A673 (cell line): Measurements from ENCODE around the gene SNTA1. TPM values are rescaled to one million over a fixed set of nuclear protein-coding genes. Genes with fewer than 3 reads are reported as not detected.

ENCODE experiments used
- BruUV-seq: library from RNA; stranded (reverse); fragments of 400-500 nt; replicated peaks from 2 replicates; lab custom pipeline; 2021; lab: Mats Ljungman, UMichigan
- CTCF ChIA-PET: fragments of 300-600 bp; sonication (Branson Sonifier 250); formaldehyde crosslinking; loops from one replicate; lab custom pipeline; 2022; ENCODE audit warnings: antibody characterized with exemption; lab: Charles Lee
- POLR2A ChIA-PET: fragments of 300-600 bp; sonication (Branson Sonifier 250); formaldehyde crosslinking; loops from one replicate; lab custom pipeline; 2022; ENCODE audit warnings: antibody characterized with exemption; ENCODE audit not compliant: low non-redundant PET; lab: Charles Lee
- DNase-seq: peaks from one replicate; pipeline ENCODE4 v3.0.0-alpha.2; 2015; ENCODE audit warnings: low spot score
- H3K27ac ChIP-seq: fragments of 200-600 bp; sonication (generic); 2 replicates; pipeline ENCODE4 v1.5.1; 2016; ENCODE audit warnings: mixed run types, low read depth, mild to moderate bottlenecking, mixed read lengths, antibody characterized with exemption, low read length; ENCODE audit not compliant: poor library complexity, severe bottlenecking
- H3K27me3 ChIP-seq: fragments of 200-600 bp; sonication (generic); replicated peaks from 2 replicates; pipeline ENCODE4 v1.6.1; 2017; ENCODE audit warnings: mixed run types, low read depth, mild to moderate bottlenecking, mixed read lengths, antibody characterized with exemption, low read length; ENCODE audit not compliant: insufficient read depth, poor library complexity
- H3K36me3 ChIP-seq: fragments of 200-600 bp; sonication (generic); 2 replicates; pipeline ENCODE4 v1.6.1; 2016; ENCODE audit warnings: mixed run types, mild to moderate bottlenecking, mixed read lengths, antibody characterized with exemption, low read length; ENCODE audit not compliant: insufficient read depth, poor library complexity, severe bottlenecking
- H3K4me1 ChIP-seq: fragments of 200-600 bp; sonication (generic); 2 replicates; pipeline ENCODE4 v1.6.1; 2017; ENCODE audit warnings: mixed run types, mild to moderate bottlenecking, mixed read lengths, antibody characterized with exemption, low read length; ENCODE audit not compliant: insufficient read depth, poor library complexity, severe bottlenecking
- H3K4me3 ChIP-seq: fragments of 200-600 bp; sonication (generic); 2 replicates; pipeline ENCODE4 v1.5.1; 2016; ENCODE audit warnings: low read depth, mixed run types, mild to moderate bottlenecking, mixed read lengths, low read length; ENCODE audit not compliant: poor library complexity, severe bottlenecking
- H3K9me3 ChIP-seq: fragments of 200-600 bp; sonication (generic); 2 replicates; pipeline ENCODE4 v1.6.1; 2016; ENCODE audit warnings: mixed run types, low read depth, mild to moderate bottlenecking, mixed read lengths, antibody characterized with exemption, low read length; ENCODE audit not compliant: poor library complexity, severe bottlenecking
- EZH2 ChIP-seq: fragments of 200-600 bp; sonication (generic); IDR thresholded peaks from 2 replicates; pipeline ENCODE4 v1.6.1; 2017; ENCODE audit warnings: borderline replicate concordance, low read depth, mild to moderate bottlenecking, mixed read lengths, antibody characterized with exemption, low read length; ENCODE audit not compliant: poor library complexity, severe bottlenecking
- intact Hi-C: fragments of 100-400 bp; cut with micrococcal nuclease; formaldehyde crosslinking; loops from one replicate; pipeline ENCODE4 v1.10.0; 2022; ENCODE audit not compliant: unreplicated experiment
- total RNA-seq: library from RNA; stranded (reverse); gene quantifications from 2 replicates; pipeline ENCODE4 v1.2.3, GENCODE V29; 2021
- TF ChIP-seq, protein P1 (sequence below): fragments of 300-800, 200-600 bp; sonication (generic); conservative IDR thresholded peaks from 2 replicates; pipeline ENCODE4 v1.5.1; 2017; ENCODE audit warnings: low read depth, mild to moderate bottlenecking, antibody characterized with exemption, low read length, moderate library complexity, mixed read lengths

SNTA1 gene
- total RNA-seq, 1 experiment from 2014 or later, result 4.4 TPM

DNA sequence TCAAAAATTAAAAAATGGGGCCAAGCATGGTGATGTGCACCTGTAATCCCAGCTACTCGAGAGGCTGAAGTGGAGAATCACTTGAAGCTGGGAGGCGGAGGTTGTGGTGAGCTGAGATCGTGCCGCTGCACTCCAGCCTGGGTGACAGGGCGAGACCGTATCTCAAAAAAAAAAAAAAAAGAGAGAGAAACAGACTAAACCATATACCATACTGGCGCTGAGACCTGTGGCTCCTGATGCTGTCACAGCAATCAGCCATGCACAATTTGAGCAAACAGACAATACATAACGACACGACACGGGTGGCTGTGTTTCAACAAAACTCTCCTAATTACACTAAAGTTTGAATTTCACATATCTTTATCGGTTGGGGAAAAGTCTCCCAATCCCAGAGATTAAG lies 31.4 kb upstream of the SNTA1 start:
- no peak overlapping the region for H3K27ac ChIP-seq
- no peak overlapping the region for H3K4me3 ChIP-seq
- no peaks in the 10 kb centered on the region for H3K9me3 ChIP-seq
- intact Hi-C loops, result no loop called here
- TF ChIP-seq, protein P1, sequence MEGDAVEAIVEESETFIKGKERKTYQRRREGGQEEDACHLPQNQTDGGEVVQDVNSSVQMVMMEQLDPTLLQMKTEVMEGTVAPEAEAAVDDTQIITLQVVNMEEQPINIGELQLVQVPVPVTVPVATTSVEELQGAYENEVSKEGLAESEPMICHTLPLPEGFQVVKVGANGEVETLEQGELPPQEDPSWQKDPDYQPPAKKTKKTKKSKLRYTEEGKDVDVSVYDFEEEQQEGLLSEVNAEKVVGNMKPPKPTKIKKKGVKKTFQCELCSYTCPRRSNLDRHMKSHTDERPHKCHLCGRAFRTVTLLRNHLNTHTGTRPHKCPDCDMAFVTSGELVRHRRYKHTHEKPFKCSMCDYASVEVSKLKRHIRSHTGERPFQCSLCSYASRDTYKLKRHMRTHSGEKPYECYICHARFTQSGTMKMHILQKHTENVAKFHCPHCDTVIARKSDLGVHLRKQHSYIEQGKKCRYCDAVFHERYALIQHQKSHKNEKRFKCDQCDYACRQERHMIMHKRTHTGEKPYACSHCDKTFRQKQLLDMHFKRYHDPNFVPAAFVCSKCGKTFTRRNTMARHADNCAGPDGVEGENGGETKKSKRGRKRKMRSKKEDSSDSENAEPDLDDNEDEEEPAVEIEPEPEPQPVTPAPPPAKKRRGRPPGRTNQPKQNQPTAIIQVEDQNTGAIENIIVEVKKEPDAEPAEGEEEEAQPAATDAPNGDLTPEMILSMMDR, result no peak
- TF ChIP-seq EZH2, result no peak
- ChIA-PET CTCF (interaction anchor here (0.6 kb wide), 1 partner anchor 21 kb away, joined by 4 read pairs; no protein-coding TSS in a partner anchor), POLR2A (no interaction called here)
- no peaks in the 10 kb centered on the region for H3K27me3 ChIP-seq
- no peak for DNase-seq
- no peaks in the 10 kb centered on the region for H3K4me1 ChIP-seq
- BruUV-seq, result no TSS peak
- H3K36me3 ChIP-seq, result no peaks in the 10 kb centered on the region

DNA sequence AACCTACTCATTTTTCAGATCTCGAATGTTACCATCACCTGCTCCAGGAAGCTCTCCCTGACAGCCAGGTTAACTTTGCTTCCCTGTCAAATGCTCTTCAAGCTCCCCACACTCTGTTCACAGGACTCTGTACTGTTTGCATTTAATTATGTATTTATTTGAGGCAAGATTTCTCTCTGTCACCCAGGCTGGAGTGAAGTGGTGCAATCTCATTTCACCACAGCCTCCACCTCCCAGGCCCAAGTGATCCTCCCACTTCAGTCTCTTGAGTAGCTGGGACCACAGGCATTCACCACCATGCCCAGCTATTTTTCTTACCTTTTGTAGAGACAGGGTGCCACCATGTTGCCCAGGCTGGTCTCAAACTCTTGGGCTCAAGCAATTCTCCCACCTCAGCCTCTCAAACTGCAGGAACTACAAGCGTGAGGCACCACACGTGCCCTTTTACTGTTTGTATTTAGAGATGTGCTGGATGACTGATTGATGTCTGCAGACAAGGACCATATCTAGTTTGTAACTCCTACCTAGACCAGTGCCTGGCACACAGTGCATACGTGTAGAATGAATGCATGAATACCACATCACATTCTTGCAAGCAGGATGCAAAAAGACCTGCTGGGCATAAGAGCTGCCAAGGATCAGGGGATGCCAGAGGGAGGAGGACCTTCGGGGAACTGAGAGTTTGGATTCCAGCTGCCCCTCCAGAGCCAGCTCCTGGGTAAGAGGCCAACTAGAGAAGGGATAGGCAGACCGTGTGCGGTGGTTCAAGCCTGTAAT lies 30.7 kb upstream of the SNTA1 start:
- CTCF ChIA-PET, result interaction anchor here (0.5 to 0.6 kb wide), 2 partner anchors 20 to 208 kb away, joined by 3 to 4 read pairs; no protein-coding TSS in a partner anchor
- Histone ChIP-seq H3K27me3 (no peaks in the 10 kb centered on the region), H3K27ac (no peak overlapping the region), H3K4me1 (no peaks in the 10 kb centered on the region), H3K36me3 (no peaks in the 10 kb centered on the region), H3K4me3 (no peak overlapping the region), H3K9me3 (no peaks in the 10 kb centered on the region)
- no TSS peak for BruUV-seq
- no peak for DNase-seq
- POLR2A ChIA-PET, result no interaction called here
- no peak for TF ChIP-seq EZH2
- TF ChIP-seq, protein P1, result no peak
- intact Hi-C loops, result no loop called here

DNA sequence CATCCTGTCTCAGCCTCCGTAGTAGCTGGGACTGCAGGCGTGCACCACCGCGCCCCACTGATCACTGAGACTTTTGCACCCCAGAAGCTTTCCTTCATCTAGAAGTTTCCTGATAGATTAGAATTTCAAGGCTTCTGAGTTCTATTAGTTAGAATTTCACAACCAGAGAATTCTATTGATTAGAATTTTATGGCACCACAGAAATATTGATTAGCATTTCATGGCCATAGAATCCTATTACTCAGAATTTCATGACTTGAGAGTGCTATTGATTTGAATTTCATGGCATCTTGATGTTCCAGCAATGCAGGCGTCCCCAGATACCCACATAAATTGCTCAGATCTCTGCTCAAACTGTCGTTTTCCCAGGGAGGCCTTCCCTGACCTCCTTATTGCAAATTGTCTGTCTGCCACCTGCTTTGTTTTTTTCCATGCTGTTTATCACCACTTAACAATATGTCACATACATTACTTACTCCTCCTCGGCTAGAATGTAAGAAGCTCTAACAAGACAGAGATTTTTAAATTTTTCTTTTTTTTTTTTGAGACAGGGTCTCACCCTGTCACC lies 29.4 kb upstream of the SNTA1 start:
- POLR2A ChIA-PET, result no interaction called here

More for the DNA sequence above, 29.4 kb upstream of the SNTA1 start:
- CTCF ChIA-PET, result no interaction called here
- H3K36me3 ChIP-seq, result no peaks in the 10 kb centered on the region
- intact Hi-C loops, result no loop called here
- no peaks in the 10 kb centered on the region for H3K9me3 ChIP-seq
- BruUV-seq, result no TSS peak
- TF ChIP-seq, protein P1, result no peak
- TF ChIP-seq EZH2, result no peak
- H3K27me3 ChIP-seq, result no peaks in the 10 kb centered on the region
- no peaks in the 10 kb centered on the region for H3K4me1 ChIP-seq
- DNase-seq, result no peak
- H3K4me3 ChIP-seq, result no peak overlapping the region
- no peak overlapping the region for H3K27ac ChIP-seq
